ENCODE data around the gene DNAJC12.

GRCh38 chr10:67802767-67803538 is 35.0 kb downstream of the DNAJC12 start:
- no peak for TF ChIP-seq EZH2 (IDR thresholded peaks at IDR 0.05; ENCODE audit: low read depth, low read length, severe bottlenecking)
- no peak for TF ChIP-seq CTCF (IDR thresholded peaks at IDR 0.05; ENCODE audit: control extremely low read depth in 1 of 3, insufficient read depth in 1 of 3, low read depth in 1 of 3, low read length in 3 of 3)
- no peak for TF ChIP-seq RAD21 (IDR thresholded peaks at IDR 0.05 in 1 of 2, conservative IDR thresholded peaks at IDR 0.05 in 1 of 2; ENCODE audit: low read depth in 2 of 2, low read length in 2 of 2)
- no peak for TF ChIP-seq POLR2A (IDR thresholded peaks at IDR 0.05; ENCODE audit: control extremely low read depth in 1 of 2, low read depth in 2 of 2, low read length in 2 of 2)
- TF ChIP-seq SUZ12 (IDR thresholded peaks at IDR 0.05; ENCODE audit: low read length), result no peak
- no peak for TF ChIP-seq KDM5A (IDR thresholded peaks at IDR 0.05; ENCODE audit: low read length)
- TF ChIP-seq CHD1 (IDR thresholded peaks at IDR 0.05; ENCODE audit: low read depth, low read length), result no peak
- no peak for TF ChIP-seq SIN3A (conservative IDR thresholded peaks at IDR 0.05 in 1 of 2, IDR thresholded peaks at IDR 0.05 in 1 of 2; ENCODE audit: low read depth in 1 of 2, low read length in 2 of 2)
